Hepatic stellate cell (primary cell): ENCODE data around the gene TFEB.

Source experiments
- DNase-seq: peaks from one replicate; pipeline ENCODE4 v3.0.0; 2011; ENCODE audit warnings: low spot score

The TFEB gene

DNA sequence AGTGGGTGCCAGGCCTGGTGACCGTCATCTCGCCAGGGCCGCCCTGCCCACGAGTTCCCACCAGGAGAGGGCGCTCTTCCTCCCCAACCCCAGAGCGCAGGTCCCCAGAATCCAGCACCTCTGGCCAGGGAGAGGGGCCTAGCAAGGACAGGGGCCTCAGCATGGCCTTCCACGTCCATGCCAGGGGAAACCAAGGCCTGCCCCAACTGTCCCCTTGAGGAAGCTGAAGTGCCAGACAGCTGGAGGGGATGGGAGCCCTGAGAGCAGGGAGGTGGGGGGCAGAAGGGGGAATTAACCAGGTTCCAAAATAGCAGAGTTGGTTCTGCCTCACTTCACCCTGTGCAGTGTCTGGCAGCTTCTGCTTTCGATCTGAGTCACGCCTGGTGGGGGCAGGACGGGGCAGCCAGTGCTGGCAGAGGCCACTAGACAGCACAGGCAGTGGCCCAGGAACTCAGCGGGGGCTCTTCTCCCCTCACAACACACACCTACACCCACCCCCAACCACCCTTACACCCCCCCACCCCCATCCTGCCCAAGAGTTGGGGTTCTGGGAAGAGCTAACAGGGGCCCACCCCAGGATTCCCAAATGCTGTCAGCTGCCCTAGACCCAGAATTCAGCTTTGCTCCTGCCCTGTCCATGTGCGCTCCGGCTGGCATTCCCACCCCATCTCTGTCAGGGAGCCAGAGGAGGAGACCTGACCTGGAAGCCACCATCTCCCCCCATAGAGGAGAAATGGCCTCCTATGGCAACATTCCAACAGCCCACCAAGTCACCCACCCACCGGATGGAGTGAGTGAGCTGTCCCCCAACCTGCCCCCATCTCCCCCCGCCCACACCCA, 29.2 kb downstream of the TFEB start:
- DNase-seq = peak; percentile 76

DNA sequence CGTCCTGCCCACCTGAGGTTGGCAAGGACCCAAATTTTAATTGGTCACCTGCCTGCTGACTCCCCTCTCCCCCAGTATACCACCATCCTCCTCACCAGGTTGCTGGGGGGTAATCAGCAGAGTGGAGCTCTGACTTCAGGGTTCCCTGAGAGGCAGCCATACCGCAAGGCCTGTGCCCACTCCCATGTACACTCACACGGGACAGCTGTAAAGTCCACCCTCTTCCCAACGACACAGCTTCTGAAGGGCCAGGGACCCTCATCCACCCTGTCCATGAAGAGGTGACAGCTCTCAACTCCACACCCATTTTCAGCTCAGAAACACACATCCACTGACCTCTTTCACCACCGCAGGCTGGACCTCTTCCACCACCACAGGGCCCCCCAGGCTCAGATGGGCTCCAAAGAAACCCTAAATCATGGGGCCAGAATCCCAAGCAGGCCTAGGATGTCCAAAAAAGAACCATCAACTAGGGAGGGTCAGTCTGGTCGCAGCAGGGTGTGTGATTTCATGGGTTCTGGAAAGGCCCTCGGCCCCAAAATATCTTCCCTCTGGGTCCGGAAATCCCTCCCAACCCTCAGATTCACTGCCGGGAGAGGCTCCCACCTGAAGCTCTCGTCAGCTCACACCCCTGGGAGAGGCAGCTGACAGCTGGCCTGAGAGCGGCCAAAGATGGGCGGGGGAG, 30.0 kb downstream of the TFEB start:
- DNase-seq = no peak

DNA sequence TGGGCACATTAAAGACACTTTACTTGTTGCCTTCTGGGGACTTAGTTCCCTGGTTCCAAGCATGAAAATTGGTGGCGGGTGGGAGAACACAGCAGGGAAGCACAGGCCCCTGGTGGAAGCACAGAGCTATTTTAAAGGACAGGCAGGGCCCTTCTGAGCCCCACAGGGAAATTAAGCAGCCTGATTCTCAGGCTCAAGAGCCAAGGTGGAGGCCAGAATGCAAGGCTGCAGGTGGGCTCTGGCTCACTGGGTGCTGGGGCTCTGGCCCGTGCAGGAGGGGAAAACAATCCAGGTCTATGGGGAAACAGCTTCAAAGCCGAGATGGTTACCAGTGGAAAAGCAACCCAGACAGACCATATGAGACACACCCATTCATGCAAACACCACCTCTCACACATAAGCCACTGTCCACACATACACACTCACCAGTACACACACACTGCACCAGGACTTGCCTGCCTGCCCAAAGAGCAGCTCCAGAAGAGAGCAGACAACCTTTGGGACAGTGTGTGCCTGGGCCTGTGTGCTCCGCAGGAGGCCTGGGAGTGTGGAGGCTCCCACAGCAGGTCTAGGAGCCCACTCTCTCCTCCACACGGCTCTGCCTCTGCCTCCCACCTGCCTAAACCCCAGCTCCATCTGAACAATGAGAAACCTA, 30.6 kb downstream of the TFEB start:
- no peak for DNase-seq

DNA sequence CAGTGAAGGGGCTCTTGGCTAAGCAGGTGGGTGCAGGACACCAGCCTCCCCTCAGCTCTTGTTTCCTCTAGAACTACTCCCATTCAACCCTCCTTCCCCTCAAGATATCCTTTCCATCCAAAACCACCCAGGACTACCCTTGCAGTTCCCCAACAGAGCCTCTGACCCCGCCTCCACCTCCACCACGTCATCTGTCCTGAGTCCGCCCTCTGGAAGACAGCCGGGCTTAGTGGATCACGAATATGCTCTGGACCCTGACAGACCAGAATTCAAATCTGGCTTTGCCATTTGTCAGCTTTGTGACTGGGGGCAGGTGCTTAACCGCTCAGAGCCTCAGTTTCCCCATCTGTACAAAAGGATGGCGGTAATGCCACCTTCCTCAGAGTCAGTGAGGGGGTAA, 31.4 kb downstream of the TFEB start:
- no peak for DNase-seq

DNA sequence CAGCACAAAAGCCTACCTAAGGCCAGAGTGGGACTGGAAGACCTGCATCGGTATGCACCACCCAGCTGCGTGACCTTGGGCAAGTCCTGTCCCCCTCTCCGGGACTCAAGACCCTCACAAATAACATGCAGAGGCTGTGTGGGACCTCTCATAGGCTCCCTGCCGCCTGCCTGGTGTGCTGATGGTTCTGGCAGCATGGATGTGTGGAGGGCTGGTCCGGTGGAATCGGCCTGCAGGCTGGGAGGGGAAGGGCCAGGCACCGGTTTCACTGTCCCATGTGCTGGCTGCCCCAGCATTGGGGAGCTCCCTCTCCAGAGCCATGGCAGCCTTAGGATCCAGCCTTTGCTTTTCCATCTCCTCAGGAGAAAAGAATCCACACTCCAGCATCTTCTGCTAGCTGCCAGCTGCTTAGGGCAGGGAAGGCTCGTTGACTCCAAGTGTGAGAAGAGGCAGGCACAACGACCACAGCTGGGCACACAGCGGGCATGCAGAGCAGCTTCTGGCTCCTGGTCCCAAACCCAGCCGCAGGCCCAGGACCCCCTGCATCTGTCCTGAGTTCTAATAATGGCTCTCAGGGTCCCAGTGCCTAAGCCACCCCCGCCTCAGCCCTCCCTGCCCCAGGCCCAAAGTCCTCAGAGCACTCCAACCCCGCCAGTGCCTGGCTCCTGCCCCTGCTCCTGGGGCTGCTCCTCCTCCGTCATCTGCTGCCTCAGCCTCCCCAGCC, 32.5 kb downstream of the TFEB start:
- DNase-seq = no peak

DNA sequence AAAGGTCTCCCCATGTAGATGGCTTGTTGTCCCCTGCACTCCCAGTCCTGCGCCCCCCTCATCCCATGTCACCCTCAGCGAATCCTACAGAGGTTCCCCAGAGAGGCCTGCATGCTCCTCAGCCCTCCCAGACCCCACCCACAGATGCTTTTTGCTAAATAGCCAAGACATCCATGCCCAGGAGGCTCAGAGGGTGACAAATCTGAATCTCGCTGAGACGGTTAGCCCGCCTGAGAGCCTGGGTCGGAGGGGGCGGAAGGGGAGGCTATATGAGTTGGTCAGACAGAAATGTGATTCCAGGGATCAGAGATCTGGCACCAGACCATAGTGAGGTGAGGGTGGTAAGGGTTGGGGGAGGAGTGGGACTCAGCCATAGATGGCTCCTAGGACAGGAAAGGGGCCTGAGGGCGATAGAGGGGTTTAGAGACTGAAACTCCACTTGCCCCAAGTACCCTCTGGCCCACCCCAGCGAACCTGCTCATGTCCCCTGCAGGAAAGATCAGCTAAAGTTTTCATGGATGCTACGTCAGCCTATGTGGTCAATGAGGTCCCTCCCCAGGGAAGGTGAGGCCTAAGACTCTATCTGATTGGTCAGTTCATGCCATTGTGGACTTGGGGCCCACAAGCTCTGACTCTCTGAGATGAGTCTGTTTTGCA, 33.2 kb downstream of the TFEB start:
- DNase-seq = no peak

GRCh38 chr6:41700463-41701347, 34.7 kb downstream of the TFEB start:
- no peak for DNase-seq

GRCh38 chr6:41699063-41699462, 36.3 kb downstream of the TFEB start:
- no peak for DNase-seq

DNA sequence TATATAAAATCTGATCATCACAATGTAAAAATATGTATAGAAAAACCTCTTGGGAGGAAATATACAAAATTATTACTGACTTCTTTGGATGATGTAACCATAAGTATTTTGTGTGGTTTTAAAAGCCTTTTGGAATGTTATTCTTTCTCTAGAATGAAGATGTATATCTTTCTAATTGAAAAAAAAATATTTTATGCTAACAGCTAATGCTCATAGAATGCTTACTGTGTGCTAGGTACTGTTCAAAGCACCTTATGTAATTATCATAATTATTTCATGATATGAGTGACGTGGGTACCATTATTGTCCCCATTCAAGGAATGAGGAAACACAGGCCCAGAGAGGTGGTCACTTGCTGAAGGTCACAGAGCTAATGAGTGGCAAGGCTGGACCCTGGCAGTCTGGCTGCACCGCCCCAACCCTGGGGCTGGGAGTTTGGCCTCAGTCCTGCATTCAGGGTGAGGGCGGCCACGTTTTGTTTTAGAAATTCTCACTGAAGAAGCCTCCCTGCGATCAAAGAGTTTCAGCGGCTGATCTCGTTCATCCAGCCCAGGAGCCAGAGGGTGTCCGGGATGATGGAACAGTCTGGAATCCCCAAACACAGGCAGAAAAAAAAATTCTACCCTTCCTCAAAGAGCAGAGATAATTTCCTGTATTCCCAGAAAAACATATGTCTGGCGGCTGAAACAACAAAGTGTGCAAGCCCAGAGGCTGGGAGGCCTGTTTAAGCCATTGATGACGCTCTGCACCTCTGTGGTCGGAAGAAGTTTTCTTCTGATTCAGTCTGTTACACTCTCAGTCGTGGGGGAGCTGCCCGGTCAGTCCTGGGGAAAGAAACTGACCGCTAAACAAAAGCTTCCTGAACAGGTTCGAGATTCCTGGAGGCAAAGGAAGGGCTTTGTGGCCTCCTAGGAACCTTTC, 37.3 kb downstream of the TFEB start:
- DNase-seq = peak; percentile 96

DNA sequence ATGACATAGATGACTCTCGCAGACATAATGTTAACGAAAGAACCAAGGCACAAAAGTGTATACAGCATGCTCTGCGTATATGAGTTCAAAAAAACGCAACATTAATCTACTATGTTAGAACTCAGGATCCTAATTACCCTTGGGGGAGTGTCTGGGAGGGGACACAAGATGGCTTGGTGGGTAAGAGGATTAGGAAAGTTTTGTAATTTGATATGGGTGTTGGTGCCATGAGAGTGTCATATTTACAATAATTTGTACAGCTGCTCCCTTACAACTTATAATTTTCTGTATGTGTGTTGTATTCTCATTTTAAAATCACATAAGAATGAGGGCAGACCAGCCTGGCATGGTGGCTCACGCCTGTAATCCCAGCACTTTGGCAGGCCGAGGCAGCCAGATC, 38.6 kb downstream of the TFEB start:
- no peak for DNase-seq

- no peak for DNase-seq
These were observed 39.6 kb downstream of the TFEB start for GRCh38 chr6:41695825-41696224.

DNA sequence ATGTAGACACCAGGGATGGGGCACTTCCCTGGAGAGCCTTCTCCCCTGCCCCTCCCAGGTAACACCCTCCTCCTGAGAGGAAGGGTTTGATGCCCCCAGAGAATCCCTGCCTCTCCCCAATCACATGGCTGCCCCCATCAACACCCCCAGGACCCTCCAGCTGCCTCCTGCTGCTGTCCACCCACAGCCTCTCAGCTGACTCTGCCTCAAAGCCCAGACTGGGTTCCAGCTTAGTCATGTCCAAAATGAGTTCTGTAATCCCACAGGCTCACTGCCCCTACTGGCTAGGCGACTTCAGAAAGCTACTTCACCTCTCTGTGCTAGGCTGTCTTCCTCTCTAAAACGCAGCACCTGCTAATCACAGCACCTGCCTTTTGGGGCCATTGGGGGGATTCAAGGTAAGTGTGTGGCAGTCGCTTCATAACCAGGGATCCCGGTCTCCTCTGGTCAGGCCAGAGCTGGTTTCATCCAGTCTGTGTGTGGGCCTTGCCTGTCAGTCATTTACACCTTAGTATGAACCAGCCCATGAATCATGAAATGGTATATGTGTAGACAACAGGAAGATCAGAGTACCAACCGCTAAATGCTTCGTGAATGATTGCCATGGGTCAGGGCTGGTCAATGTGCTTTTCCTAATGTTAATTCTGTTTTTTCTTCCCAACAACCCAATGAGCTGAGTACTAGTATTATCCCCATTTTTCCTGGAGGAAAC, 40.4 kb downstream of the TFEB start:
- DNase-seq = peak; percentile 67

DNA sequence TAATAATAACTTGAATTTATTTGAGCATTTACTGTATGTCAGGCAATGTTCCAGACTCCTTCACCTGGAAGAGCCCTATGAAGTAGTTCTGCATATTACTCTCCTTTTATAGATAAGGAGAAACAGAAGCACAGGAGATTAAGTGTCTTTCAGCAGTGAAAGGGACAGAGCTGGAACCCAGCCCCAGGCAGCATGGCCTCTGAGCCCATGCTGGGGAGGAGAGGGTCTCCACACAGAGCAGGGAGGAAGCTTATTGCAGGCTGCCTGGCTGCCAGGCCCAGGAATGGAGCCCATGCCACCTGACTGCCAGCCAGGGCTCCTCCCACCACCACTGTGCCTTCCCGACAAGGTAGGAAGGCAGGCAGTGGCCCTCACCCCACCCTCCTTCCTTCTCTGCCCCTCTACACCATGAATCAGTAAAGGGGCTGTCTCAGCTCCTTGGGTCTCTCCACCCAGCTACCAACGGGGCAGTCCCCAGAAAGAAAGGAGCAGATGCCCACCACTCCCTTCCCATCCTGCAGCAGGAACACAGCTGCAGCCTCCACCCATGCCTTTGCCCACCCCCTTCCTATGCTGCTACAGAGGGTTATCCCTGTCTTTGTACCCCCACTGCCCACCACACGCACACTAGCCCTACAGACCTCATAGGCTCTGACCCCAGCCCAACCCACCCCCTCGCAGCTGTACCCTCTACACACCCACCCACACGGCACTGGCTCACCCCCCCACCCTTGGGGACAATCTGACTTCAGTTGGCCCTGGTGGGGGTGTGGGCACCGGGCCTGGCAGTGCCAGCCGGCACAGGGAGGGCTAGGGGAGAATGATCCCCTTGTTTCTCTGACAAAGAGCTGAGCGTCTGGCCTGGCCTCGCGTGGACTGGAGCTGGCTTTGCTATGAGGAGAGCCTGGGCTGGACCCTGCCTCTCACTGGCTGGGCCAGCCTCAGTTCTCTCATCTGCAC, 41.8 kb downstream of the TFEB start:
- DNase-seq = no peak

DNA sequence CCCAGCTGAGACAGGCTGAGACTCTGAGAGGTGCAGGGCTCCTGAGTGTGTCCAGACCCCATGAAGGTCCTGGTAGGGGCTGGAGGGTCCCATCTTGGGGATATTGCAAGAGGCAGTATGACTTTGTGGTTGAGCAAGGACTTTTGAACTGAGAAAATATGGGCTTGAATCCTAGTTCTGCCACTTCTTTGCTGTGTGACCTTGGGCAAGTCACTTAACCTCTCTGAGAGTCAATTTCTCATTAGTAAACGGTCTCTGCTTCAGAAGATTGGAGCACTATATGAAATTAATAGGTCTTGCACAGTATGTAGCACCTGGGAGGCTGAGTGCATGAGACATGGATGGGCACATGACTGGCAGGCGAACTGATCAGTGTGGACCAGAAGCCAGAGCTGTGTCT, 42.7 kb downstream of the TFEB start:
- no peak for DNase-seq

- DNase-seq = no peak
These were observed 43.2 kb downstream of the TFEB start for GRCh38 chr6:41692080-41692675.

GRCh38 chr6:41691426-41692079, 43.9 kb downstream of the TFEB start:
- no peak for DNase-seq
